ENCODE results near the gene ATP9A.
"Not testable (repeated sequence)": the region's sequence is repeated elsewhere in the genome, so short reads cannot be mapped to it uniquely, and the experiment has no call there.

ATP9A gene

GRCh38 chr20:51752343-51752951 is 15.7 kb downstream of the ATP9A start:
- DNase-seq = no peak

- no peak for DNase-seq
These were observed 17.3 kb downstream of the ATP9A start for GRCh38 chr20:51750770-51751388.

GRCh38 chr20:51750037-51750769 is 18.0 kb downstream of the ATP9A start:
- no peak for DNase-seq

DNA sequence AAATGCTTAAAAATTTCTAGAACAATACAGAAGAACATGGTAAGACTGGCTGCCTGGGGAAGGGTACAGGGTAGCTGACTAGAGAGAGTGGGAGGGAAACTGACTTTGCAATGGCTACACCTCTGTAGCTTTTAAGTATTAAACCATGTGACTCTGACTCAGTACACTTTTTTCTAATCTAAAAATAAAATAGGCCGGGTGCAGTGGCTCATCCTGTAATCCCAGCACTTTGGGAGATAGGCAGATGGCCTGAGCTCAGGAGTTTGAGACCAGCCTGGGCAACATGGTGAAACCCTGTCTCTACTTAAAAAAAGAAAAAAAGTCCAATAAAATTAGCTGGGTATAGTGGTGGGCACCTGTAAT is 18.5 kb downstream of the ATP9A start:
- DNase-seq = no peak

DNA sequence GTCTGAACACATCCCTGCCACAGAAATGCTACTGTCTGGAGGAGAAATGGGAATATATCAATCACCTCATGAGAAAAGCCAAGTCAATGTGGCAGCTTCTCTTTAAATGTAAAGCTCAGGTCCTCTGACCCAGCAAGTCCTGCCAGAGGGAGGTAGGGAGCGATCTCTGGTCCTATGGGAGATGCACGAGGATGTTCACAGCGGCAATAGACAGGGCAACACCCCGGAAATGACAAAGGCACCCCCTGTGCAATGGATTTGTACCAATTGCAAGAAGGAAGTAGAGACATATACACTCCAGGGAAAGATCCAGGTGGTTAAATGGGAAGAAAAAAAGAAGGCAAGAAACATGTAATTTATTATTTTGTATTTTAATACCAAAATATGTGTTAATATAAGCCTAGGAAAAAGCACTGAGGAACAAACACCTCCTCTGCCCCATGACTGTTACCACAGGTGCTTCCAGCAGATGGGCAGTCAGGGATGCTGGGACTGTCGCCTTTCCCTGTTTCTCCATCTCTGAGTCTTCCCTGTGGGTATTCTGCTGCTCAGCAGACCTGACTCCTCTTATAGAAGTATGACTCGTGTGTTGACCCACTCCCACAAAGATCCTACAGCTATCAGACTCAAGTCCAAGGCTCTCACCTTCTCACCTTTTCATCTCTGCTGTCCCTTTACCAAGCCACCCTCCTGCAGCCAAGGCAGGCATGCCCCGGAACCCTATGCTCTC is 20.8 kb downstream of the ATP9A start:
- no peak for DNase-seq

DNA sequence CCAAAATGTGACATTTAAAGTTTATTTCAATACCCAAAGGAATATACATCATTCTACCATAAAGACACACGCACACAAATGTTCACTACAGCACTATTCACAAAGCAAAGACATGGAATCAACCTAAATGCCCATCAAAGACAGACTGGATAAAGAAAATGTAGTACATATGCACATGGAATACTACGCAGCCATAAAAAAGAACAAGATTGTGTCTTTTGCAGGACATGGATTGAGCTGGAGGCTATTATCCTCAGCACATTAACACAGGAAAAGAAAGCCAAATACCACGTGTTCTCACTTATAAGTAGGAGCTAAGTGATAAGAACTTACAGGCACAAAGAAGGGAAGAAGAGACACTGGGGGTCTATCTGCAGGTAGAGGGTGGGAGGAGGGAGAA is 22.4 kb downstream of the ATP9A start:
- no peak for DNase-seq

DNA sequence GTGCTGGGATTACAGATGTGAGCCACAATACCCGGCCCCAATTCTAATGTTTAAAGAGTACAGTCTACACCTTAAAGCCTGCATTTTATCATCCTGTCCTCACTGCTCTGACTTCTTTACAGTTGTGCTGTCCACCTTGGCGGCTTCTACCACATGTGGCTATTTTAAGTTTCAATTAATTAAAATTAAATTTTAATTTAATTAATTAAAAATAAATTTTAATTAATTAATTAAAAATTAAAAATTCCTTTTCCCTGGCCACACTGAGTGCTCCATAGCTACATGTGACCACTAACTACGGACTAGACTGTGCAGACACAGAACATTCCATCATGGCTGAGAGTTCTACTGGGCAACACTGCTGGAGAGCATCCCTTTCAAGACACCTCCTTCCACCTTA is 27.4 kb downstream of the ATP9A start:
- DNase-seq = no peak

DNA sequence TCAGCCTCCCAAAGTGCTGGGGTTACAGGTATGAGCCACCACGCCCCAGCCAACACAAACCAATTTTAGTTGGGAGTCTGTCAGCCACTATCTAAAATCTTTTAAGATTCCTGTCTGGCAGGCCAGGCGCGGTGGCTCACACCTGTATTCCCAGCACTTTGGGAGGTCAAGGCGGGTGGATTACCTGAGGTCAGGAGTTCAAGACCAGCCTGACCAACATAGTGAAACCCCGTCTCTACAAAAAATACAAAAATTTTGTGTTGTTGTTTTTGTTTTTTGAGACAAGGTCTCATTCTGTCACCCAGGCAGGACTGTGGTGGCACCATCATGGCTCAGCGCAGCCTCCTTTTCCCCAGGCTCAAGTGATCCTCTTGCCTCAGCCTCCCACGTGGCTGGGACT is 27.9 kb downstream of the ATP9A start:
- not testable (repeated sequence) for DNase-seq

- no peak for DNase-seq
These were observed 28.4 kb downstream of the ATP9A start for GRCh38 chr20:51739722-51740249.

DNA sequence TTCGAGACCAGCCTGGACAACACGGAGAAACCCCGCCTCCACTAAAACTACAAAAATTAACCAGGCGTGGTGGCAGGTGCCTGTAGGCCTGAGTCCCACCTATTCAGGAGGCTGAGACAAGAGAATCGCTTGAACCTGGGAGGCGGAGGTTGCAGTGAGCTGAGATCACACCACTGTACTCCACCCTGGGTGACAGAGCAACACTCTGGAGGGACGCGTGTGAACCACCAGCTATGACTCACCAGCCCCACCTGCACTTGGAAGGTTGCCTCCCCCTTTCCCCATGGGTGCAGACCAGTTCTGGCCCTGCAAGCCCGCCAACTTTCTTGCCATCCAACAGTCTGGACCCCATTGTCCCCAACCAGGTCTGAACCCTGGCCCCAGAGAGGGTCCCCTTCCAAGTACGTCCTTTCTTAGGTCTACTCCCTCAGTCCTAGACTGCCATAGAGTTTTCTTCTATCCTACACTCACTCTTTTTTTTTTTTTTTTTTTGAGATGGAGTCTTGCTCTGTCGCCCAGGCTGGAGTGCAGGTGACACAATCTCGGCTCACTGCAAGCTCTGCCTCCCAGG is 29.2 kb downstream of the ATP9A start:
- no peak for DNase-seq

GRCh38 chr20:51738261-51738660 is 29.9 kb downstream of the ATP9A start:
- not testable (repeated sequence) for DNase-seq

- DNase-seq = no peak
These were observed 31.2 kb downstream of the ATP9A start for GRCh38 chr20:51736947-51737346.

DNA sequence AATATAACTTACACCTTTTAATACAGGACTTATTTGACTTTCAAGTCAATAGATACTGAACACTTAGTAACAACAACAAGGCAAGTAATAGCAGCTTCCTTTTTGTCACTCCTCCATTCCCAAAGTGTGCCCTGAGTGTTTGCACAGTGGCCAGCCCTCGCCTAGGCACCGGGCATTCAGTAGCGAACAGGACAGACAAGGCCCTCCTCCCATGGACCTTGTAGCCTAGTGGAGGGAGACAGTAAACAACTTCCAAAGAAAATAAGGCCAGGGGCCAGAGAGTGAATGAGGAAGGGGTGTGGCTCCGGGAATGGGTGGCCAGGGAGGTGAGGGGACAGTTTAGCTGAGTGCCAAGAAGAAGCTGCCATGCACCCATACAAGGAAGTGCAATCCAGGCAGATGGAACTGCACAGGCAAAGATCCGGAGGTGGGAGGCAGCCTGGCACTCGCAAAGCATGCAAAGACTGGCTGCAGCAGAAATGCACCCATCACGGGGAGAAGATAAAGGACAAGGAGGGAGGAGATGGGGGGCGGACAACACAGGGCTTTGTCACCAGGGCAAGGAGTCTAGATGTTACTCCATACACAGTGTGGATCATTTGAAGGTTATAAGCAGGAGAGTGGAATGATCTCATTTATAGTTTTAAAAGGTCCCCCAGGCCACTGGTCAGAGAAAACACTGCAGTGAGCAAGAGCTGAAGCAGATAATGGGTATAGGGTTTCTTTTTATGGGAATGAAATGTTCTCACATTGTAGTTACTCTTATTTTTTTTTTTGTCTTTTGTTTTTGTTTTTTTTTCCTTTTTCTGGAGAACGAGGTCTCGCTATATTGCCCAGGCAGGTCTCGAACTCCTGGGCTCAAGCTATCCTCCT is 32.2 kb downstream of the ATP9A start:
- DNase-seq = no peak

GRCh38 chr20:51734876-51735720 is 33.1 kb downstream of the ATP9A start:
- no peak for DNase-seq

GRCh38 chr20:51733070-51733469 is 35.1 kb downstream of the ATP9A start:
- no peak for DNase-seq

DNA sequence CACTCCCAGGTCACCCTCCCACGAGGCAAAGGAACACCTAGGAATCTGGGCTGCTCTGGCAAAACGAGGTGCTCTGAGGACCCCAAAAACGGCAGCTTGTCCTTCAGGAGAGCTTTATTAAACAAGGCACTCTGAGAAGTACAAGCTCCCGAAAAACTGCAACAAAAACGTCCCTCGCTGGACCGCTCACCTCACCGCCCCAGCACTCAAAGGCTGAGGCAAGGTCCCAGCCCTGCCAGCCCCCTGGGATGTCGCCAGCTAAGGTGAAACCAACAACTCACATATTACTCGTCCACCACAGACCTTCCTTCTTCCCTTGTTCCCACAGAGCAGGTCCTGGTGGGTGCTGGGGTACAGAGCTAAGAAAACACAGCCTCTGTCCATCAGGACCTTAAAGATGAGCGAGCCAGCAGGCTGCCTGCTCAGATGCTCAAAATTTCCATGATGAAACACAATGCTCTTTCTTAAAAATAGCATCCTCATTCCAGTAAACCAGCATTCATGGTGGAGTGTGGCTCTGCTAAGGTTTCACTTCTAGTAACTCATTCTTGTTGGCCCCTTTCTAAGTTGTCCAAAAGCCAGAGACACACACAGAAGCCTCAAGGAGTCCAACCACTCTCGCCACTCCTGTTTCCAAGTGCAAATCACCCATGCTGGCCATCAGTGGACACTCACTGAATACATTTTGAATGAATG is 35.9 kb downstream of the ATP9A start:
- DNase-seq = no peak

- DNase-seq = no peak
These were observed 36.5 kb downstream of the ATP9A start for GRCh38 chr20:51731731-51732095.

DNA sequence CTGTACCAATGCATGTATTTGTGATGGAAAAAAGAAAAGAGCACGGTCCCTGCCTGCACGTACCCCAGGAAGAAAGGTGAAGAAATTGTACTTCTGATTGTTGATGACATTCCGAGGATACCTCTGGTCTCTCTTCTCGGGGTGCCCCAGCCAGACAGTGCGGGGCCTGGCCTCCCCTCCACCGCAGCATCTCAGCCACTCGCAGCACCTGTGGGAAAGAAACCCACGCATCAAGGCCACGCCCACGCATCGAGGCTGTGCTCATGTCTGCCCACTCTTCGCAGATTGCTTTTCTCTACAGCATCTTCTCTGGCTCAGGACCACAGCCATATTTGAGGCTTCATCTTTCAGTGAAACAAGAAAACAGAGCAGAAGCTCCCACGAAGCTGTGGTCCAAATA is 38.4 kb downstream of the ATP9A start:
- DNase-seq = no peak

- DNase-seq = no peak
These were observed 39.5 kb downstream of the ATP9A start for GRCh38 chr20:51728737-51729136.

GRCh38 chr20:51727872-51728271 is 40.3 kb downstream of the ATP9A start:
- DNase-seq = no peak
